NCI-H82 treated with DMSO at 0.1 percent for 48 hours (cell line): Measurements from ENCODE around the gene SLC1A6.
A peak's percentile ranks its signal among the peaks of the same experiment; 100 is the strongest.
"Not testable (repeated sequence)": the region's sequence is repeated elsewhere in the genome, so short reads cannot be mapped to it uniquely, and the experiment has no call there.

ENCODE experiments used
- DNase-seq: peaks from one replicate; lab custom pipeline; 2025; ENCODE audit not compliant: unreplicated experiment; lab: John Stamatoyannopoulos, UW

Gene SLC1A6

GRCh38 chr19:14959263-14959662, 20.4 kb downstream of the SLC1A6 start:
- DNase-seq: no peak

GRCh38 chr19:14957464-14957863, 22.2 kb downstream of the SLC1A6 start:
- DNase-seq: no peak

DNA sequence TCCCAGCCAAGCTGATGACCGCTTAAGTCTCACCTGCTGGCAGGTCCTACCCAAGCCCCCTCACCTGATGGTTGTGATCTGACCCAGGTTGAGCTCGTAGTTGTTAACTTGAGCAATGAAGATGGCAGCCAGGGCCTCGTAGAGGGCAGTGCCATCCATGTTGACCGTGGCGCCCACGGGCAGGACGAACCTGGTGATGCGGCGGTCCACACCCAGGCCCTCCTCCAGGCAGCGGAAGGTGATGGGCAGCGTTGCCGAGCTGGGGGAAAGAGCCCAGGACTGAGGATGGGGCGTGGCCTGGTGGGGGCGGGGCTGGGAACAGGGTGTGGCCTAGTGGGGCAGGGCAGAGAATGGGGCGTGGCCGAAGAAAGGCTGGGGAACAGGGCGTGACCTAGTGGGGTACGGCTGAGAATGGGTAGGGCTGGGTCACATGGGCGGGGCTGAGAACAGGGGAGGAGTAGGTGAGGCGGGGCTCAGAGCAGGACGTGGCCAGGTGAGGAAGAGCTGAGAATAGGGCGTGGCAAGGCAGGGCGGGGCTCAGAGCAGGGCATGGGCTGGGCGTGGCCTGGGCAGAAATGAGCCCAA, 25.5 kb downstream of the SLC1A6 start:
- no peak for DNase-seq

- DNase-seq: no peak
These were observed 26.9 kb downstream of the SLC1A6 start for GRCh38 chr19:14952767-14953166.

GRCh38 chr19:14950421-14950820, 29.2 kb downstream of the SLC1A6 start:
- no peak for DNase-seq

DNA sequence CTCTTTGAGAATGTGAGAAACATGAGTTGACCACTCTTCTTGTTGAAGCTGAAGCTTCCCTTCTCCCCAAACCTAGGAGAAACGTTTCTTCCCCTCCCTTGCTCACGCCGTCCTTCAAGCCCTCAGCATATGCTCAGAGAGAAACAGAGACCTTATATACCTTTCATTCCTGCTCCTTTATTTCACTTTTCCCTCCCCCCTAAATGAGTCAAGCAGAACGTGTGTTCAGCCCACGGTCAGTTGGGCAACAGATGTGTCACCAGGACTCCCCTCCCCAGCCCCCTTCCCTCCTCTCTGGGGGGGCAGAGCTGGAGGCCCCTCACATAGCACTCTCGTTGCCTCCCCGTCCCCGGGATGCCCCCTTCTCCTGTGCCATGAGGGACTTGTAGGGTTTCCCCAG, 29.8 kb downstream of the SLC1A6 start:
- DNase-seq: no peak

DNA sequence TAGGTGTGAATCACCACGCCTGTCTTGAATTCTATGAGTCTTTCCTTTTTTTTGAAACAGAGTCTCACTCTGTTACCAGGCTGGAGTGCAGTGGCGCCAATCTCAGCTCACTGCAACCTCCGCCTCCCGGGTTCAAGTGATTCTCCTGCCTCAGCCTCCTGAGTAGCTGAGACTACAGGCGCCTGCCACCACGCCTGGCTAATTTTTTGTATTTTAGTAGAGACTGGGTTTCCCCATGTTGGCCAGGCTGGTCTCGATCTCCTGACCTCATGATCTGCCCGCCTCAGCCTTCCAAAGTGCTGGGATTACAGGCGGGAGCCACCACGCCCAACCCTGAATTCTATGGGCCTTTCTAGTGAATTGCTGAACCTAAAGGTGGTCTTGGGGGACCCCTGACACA, 30.3 kb downstream of the SLC1A6 start:
- DNase-seq: not testable (repeated sequence)

GRCh38 chr19:14944456-14944855, 35.2 kb downstream of the SLC1A6 start:
- DNase-seq: no peak

DNA sequence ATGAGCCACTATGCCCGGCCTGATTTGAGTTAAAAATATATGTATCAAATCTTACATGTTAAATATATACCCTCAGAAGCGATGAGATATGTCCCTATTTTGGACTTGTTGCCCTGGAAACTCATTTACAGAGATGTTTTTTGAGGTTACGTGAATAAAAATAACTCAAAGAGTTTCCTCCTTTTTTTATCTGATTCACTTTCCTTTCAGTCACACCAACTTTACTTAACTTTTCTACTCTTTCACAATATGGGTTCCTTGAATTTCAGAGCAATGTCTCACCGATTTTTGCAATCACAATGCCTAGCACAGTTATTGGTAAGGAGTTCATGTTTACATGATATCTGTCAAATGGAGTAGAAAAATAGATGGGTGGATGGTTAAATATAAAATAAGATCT, 36.1 kb downstream of the SLC1A6 start:
- no peak for DNase-seq

GRCh38 chr19:14941189-14941588, 38.5 kb downstream of the SLC1A6 start, which contains the start of gene OR7C2:
Gene OR7C2 (plus strand): TSS chr19:14941489. CDS start chr19:14941489, 0 bp downstream.
- no peak for DNase-seq

DNA sequence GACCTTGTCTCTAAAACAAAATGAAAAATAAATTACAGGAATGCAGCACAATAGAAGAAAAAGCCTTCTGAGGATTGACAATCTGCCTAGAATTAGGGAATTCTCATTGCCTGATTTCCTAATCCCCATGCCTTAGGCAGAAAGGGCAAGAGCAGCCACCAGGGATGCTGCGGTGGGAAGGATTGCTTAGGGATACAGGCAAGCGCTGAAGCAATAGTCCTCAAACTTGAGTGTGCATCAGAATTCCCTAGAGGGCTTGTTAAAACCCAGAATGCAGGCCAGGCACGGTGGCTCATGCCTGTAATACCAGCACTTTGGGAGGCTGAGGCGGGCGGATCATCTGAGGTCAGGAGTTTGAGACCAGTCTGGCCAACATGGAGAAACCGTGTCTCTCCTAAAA, 39.4 kb downstream of the SLC1A6 start:
- DNase-seq: no peak

DNA sequence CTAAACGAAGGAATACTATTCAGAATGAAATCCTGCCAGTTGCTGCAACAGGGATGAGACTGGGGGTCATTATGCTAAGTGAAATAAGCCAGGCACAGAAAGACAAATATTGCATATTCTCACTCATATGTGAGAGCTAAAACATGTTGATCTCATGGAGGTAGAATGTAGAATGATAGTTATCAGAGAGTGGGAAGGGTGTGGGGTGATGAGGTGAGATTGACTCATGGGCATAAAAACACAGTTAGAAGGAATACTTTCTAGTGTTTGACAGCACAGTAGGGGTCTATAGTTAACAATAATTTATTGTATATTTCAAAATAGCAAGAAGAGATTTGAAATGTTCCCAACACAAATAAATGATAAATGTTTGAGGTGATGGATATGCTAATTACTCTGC, 46.2 kb downstream of the SLC1A6 start:
- DNase-seq: no peak

- no peak for DNase-seq
These were observed 62.8 kb downstream of the SLC1A6 start for GRCh38 chr19:14916848-14917247.

GRCh38 chr19:14915116-14915515, 64.5 kb downstream of the SLC1A6 start:
- peak; percentile 8 for DNase-seq

- DNase-seq: no peak
These were observed 73.0 kb downstream of the SLC1A6 start for GRCh38 chr19:14906711-14907110.

DNA sequence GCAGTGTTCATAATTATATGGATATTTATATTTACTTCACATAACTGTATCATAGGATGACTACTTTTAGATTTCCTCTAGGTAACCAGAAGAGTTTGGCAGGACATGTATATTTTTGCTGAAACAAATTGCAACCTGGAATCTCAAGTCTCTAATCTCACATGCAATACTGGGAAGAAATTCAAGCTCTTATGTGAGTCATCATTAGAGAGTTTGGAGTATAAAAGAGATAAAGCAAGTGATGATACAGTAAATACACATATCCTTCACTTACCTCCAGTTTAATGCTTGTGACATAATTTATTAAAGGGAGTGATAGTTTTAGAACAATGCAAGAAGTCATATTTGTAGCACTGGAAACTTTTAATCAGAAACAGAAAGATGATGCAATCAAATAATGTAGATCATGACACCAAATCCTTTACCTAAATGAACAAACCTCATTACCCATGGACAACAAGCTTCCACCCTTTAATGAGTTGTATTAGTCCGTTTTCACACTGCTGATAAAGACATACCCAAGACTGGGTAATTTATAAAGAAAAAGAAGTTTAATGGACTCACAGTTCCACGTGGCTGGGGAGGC, 77.9 kb downstream of the SLC1A6 start:
- no peak for DNase-seq
